GM23338 (cell line): ENCODE measurements around the gene TRIM22. TPM values are rescaled to one million over a fixed set of nuclear protein-coding genes. Genes with fewer than 3 reads are reported as not detected.

Experiments
- EZH2 ChIP-seq: fragments of 200-600 bp; sonication (generic); IDR thresholded peaks from one replicate; pipeline ENCODE4 v1.8.0; 2017; ENCODE audit warnings: antibody characterized with exemption, mild to moderate bottlenecking, low read depth; ENCODE audit not compliant: unreplicated experiment
- EZH2phosphoT487 ChIP-seq: fragments of 200-600 bp; sonication (generic); IDR thresholded peaks from one replicate; pipeline ENCODE4 v1.8.1; 2018; ENCODE audit warnings: antibody characterized with exemption; ENCODE audit not compliant: unreplicated experiment
- NANOG ChIP-seq: IDR thresholded peaks from 2 replicates; pipeline ENCODE4 v1.6.1; 2016; ENCODE audit warnings: antibody characterized with exemption, borderline replicate concordance
- STAT1 ChIP-seq: IDR thresholded peaks from one replicate; pipeline ENCODE4 v1.6.1; 2016; ENCODE audit warnings: antibody characterized with exemption; ENCODE audit not compliant: unreplicated experiment
- ZNF462 ChIP-seq: fragments of 250-450 bp; sonication (Bioruptor Pico); IDR thresholded peaks from 2 replicates; pipeline ENCODE4 v1.5.0; 2020; ENCODE audit warnings: mild to moderate bottlenecking, moderate library complexity
- polyA plus RNA-seq: library from polyadenylated mRNA; unstranded; fragments of >200 nt; fragmentation: Nextera tagmentation; extraction: Ambion mirVana; gene quantifications from 2 replicates; pipeline ENCODE4 v1.2.1, GENCODE V29; 2016
- total RNA-seq: library from RNA; depleted of rRNA; stranded (reverse); fragments of >200 nt; shearing (Covaris generic); gene quantifications from 2 replicates; pipeline ENCODE4 v1.2.3, GENCODE V29; 2014
- TF ChIP-seq, protein P1 (sequence below): IDR thresholded peaks from 2 replicates; pipeline ENCODE4 v1.6.1; 2016; ENCODE audit warnings: antibody characterized with exemption
- TF ChIP-seq, protein P2 (sequence below): IDR thresholded peaks from one replicate; pipeline ENCODE4 v1.6.1; 2018; ENCODE audit warnings: antibody characterized with exemption; ENCODE audit not compliant: unreplicated experiment

TRIM22 gene
- total and polyA plus RNA-seq, 2 experiments from 2014 or later: 23.9 to 41.1 TPM

GRCh38 chr11:5737091-5737490 is 47.5 kb downstream of the TRIM22 start (continued):
- TF ChIP-seq ZNF462 (CRISPR knock-in tag) (no peak), STAT1 (no peak), EZH2 (no peak), NANOG (no peak), EZH2phosphoT487 (no peak)
- TF ChIP-seq, protein P1, sequence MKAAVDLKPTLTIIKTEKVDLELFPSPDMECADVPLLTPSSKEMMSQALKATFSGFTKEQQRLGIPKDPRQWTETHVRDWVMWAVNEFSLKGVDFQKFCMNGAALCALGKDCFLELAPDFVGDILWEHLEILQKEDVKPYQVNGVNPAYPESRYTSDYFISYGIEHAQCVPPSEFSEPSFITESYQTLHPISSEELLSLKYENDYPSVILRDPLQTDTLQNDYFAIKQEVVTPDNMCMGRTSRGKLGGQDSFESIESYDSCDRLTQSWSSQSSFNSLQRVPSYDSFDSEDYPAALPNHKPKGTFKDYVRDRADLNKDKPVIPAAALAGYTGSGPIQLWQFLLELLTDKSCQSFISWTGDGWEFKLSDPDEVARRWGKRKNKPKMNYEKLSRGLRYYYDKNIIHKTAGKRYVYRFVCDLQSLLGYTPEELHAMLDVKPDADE: no peak
- TF ChIP-seq, protein P2, sequence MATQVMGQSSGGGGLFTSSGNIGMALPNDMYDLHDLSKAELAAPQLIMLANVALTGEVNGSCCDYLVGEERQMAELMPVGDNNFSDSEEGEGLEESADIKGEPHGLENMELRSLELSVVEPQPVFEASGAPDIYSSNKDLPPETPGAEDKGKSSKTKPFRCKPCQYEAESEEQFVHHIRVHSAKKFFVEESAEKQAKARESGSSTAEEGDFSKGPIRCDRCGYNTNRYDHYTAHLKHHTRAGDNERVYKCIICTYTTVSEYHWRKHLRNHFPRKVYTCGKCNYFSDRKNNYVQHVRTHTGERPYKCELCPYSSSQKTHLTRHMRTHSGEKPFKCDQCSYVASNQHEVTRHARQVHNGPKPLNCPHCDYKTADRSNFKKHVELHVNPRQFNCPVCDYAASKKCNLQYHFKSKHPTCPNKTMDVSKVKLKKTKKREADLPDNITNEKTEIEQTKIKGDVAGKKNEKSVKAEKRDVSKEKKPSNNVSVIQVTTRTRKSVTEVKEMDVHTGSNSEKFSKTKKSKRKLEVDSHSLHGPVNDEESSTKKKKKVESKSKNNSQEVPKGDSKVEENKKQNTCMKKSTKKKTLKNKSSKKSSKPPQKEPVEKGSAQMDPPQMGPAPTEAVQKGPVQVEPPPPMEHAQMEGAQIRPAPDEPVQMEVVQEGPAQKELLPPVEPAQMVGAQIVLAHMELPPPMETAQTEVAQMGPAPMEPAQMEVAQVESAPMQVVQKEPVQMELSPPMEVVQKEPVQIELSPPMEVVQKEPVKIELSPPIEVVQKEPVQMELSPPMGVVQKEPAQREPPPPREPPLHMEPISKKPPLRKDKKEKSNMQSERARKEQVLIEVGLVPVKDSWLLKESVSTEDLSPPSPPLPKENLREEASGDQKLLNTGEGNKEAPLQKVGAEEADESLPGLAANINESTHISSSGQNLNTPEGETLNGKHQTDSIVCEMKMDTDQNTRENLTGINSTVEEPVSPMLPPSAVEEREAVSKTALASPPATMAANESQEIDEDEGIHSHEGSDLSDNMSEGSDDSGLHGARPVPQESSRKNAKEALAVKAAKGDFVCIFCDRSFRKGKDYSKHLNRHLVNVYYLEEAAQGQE: no peak
